Loucy (cell line): ENCODE results near the gene PTPRH.

Source experiments
- H2AFZ ChIP-seq: fragments of 200-600 bp; sonication (generic); 2 replicates; pipeline ENCODE4 v1.6.0; 2016; ENCODE audit warnings: antibody characterized with exemption, mild to moderate bottlenecking, low read length, moderate library complexity
- H3F3A ChIP-seq: fragments of 200-600 bp; 2 replicates; pipeline ENCODE4 v1.6.0; 2016; ENCODE audit warnings: antibody characterized with exemption, low read depth, mild to moderate bottlenecking
- H3K27me3 ChIP-seq: fragments of 200-600 bp; sonication (generic); 2 replicates; pipeline ENCODE4 v1.6.1; 2014; ENCODE audit warnings: low read length, mild to moderate bottlenecking; ENCODE audit not compliant: insufficient read depth, poor library complexity, severe bottlenecking
- H3K36me3 ChIP-seq: fragments of 200-600 bp; sonication (generic); 2 replicates; pipeline ENCODE4 v1.6.1; 2016; ENCODE audit warnings: low read length; ENCODE audit not compliant: insufficient read depth
- H3K4me1 ChIP-seq: fragments of 200-600 bp; sonication (generic); 2 replicates; pipeline ENCODE4 v1.5.1; 2014; ENCODE audit warnings: low read length, mild to moderate bottlenecking; ENCODE audit not compliant: insufficient read depth, poor library complexity, severe bottlenecking
- H3K4me2 ChIP-seq: fragments of 200-600 bp; sonication (generic); 2 replicates; pipeline ENCODE4 v1.6.0; 2014; ENCODE audit warnings: antibody characterized with exemption, low read length, low read depth, mild to moderate bottlenecking; ENCODE audit not compliant: poor library complexity, severe bottlenecking
- H3K4me3 ChIP-seq: fragments of 200-600 bp; sonication (generic); 2 replicates; pipeline ENCODE4 v1.5.1; 2014; ENCODE audit warnings: low read length, mild to moderate bottlenecking, mixed read lengths; ENCODE audit not compliant: poor library complexity, severe bottlenecking
- H3K79me2 ChIP-seq: fragments of 200-600 bp; sonication (generic); 2 replicates; pipeline ENCODE4 v1.6.1; 2014; ENCODE audit warnings: low read length; ENCODE audit not compliant: insufficient read depth
- H3K9ac ChIP-seq: fragments of 200-600 bp; sonication (generic); 2 replicates; pipeline ENCODE4 v1.6.0; 2014; ENCODE audit warnings: mild to moderate bottlenecking, low read depth, low read length, moderate library complexity; ENCODE audit not compliant: poor library complexity, severe bottlenecking
- H3K9me2 ChIP-seq: fragments of 200-600 bp; sonication (generic); replicated peaks from 2 replicates; pipeline ENCODE4 v1.6.1; 2016; ENCODE audit warnings: low read depth, low read length, mixed read lengths
- H3K9me3 ChIP-seq: fragments of 200-600 bp; sonication (generic); 2 replicates; pipeline ENCODE4 v1.6.1; 2014; ENCODE audit warnings: mild to moderate bottlenecking, antibody characterized with exemption, low read length, low read depth; ENCODE audit not compliant: insufficient read depth
- H4K20me1 ChIP-seq: fragments of 200-600 bp; sonication (generic); 2 replicates; pipeline ENCODE4 v1.6.0; 2014; ENCODE audit warnings: antibody characterized with exemption, low read length, mild to moderate bottlenecking; ENCODE audit not compliant: insufficient read depth, poor library complexity, severe bottlenecking
- EZH2phosphoT487 ChIP-seq: fragments of 200-600 bp; IDR thresholded peaks from 2 replicates; pipeline ENCODE4 v1.6.1; 2018; ENCODE audit warnings: antibody characterized with exemption, mild to moderate bottlenecking, moderate library complexity, borderline replicate concordance
- TF ChIP-seq, protein P1 (sequence below): fragments of 200-600 bp; sonication (generic); conservative IDR thresholded peaks from 2 replicates; pipeline ENCODE4 v1.5.1; 2014; ENCODE audit warnings: mild to moderate bottlenecking, antibody characterized with exemption, low read length

PTPRH gene

GRCh38 chr19:55208880-55209692 lies at the start of gene PTPRH:
TSS of gene PTPRH (minus strand) at chr19:55209501. CDS start at chr19:55209433, 68 bp downstream.
- Histone ChIP-seq H3K4me2 (no peak within 1 kb of the TSS), H3K9me2 (no peaks in the 10 kb centered on the region), H3K9ac (no peak within 1 kb of the TSS), H2AFZ (no peak within 1 kb of the TSS), H3K79me2 (no peaks in the 10 kb centered on the region), H4K20me1 (no peaks in the 10 kb centered on the region), H3K9me3 (no peaks in the 10 kb centered on the region; the same call in 1 of the 2 replicates), H3K27me3 (no peaks in the 10 kb centered on the region), H3F3A (no peaks in the 10 kb centered on the region), H3K4me3 (no peak within 1 kb of the TSS), H3K4me1 (peaks cover 2% of the 10 kb centered on the region), H3K36me3 (no peaks in the 10 kb centered on the region)
- TF ChIP-seq EZH2phosphoT487 = no peak
- TF ChIP-seq, protein P1, sequence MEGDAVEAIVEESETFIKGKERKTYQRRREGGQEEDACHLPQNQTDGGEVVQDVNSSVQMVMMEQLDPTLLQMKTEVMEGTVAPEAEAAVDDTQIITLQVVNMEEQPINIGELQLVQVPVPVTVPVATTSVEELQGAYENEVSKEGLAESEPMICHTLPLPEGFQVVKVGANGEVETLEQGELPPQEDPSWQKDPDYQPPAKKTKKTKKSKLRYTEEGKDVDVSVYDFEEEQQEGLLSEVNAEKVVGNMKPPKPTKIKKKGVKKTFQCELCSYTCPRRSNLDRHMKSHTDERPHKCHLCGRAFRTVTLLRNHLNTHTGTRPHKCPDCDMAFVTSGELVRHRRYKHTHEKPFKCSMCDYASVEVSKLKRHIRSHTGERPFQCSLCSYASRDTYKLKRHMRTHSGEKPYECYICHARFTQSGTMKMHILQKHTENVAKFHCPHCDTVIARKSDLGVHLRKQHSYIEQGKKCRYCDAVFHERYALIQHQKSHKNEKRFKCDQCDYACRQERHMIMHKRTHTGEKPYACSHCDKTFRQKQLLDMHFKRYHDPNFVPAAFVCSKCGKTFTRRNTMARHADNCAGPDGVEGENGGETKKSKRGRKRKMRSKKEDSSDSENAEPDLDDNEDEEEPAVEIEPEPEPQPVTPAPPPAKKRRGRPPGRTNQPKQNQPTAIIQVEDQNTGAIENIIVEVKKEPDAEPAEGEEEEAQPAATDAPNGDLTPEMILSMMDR = no peak

GRCh38 chr19:55258476-55258827 lies 49.2 kb upstream of the PTPRH start:
- peaks cover 49% of the 10 kb centered on the region for H3K79me2 ChIP-seq
- H3F3A ChIP-seq = peaks cover 19% of the 10 kb centered on the region
- no peaks in the 10 kb centered on the region for H3K27me3 ChIP-seq
- no peaks in the 10 kb centered on the region for H3K9me2 ChIP-seq
- H3K4me3 ChIP-seq = peak overlapping the region; percentile 89
- H2AFZ ChIP-seq = no peak overlapping the region
- peak overlapping the region; percentile 83 for H3K4me2 ChIP-seq
- no peaks in the 10 kb centered on the region for H3K9me3 ChIP-seq
- H3K36me3 ChIP-seq = peaks cover 1% of the 10 kb centered on the region; the same call in 1 of the 2 replicates
- peak overlapping the region; percentile 100 for H3K9ac ChIP-seq
- H3K4me1 ChIP-seq = peaks cover 36% of the 10 kb centered on the region
- no peak for TF ChIP-seq EZH2phosphoT487
- TF ChIP-seq, protein P1 = no peak
- H4K20me1 ChIP-seq = peaks cover 29% of the 10 kb centered on the region

- TF ChIP-seq, protein P1 = no peak
- TF ChIP-seq EZH2phosphoT487 = no peak
- H3K4me1 ChIP-seq = peaks cover 42% of the 10 kb centered on the region
- no peak overlapping the region for H2AFZ ChIP-seq
- no peaks in the 10 kb centered on the region for H3K27me3 ChIP-seq
- peaks cover 56% of the 10 kb centered on the region for H3K79me2 ChIP-seq
- no peaks in the 10 kb centered on the region for H3K9me2 ChIP-seq
- H3K4me2 ChIP-seq = peak overlapping the region; percentile 97
- H3K36me3 ChIP-seq = peaks cover 8% of the 10 kb centered on the region; the same call in 1 of the 2 replicates
- H3K4me3 ChIP-seq = peak overlapping the region; percentile 89
- H3K9ac ChIP-seq = peak overlapping the region; percentile 100
- peaks cover 29% of the 10 kb centered on the region for H4K20me1 ChIP-seq
- peaks cover 25% of the 10 kb centered on the region for H3F3A ChIP-seq
- H3K9me3 ChIP-seq = no peaks in the 10 kb centered on the region
Measured at GRCh38 chr19:55257461-55258420, 48.4 kb upstream of the PTPRH start.
